Smooth muscle cell (in vitro differentiated cells): ENCODE results near the gene KCTD4. TPM values are rescaled to one million over a fixed set of nuclear protein-coding genes. Genes with fewer than 3 reads are reported as not detected.
"Not testable (repeated sequence)": the region's sequence is repeated elsewhere in the genome, so short reads cannot be mapped to it uniquely, and the experiment has no call there.

Experiments used
- DNase-seq: peaks from one replicate; lab custom pipeline; 2025; ENCODE audit not compliant: unreplicated experiment; lab: John Stamatoyannopoulos, UW
- H2AFZ ChIP-seq: fragments of 200-600 bp; sonication (generic); 2 replicates; pipeline ENCODE4 v1.6.0; 2016; ENCODE audit warnings: antibody characterized with exemption, low read depth, mild to moderate bottlenecking
- H3F3A ChIP-seq: fragments of 200-600 bp; sonication (generic); 2 replicates; pipeline ENCODE4 v1.6.0; 2017; ENCODE audit warnings: antibody characterized with exemption, low read depth
- H3K27ac ChIP-seq: fragments of 200-600 bp; sonication (generic); 2 replicates; pipeline ENCODE4 v1.5.1; 2016; ENCODE audit warnings: low read depth, mild to moderate bottlenecking
- H3K27me3 ChIP-seq: fragments of 200-600 bp; sonication (generic); 2 replicates; pipeline ENCODE4 v1.6.1; 2016; ENCODE audit warnings: low read depth, mild to moderate bottlenecking
- H3K36me3 ChIP-seq: fragments of 200-600 bp; sonication (generic); 2 replicates; pipeline ENCODE4 v1.5.1; 2016; ENCODE audit warnings: low read depth
- H3K4me1 ChIP-seq: fragments of 200-600 bp; sonication (generic); 2 replicates; pipeline ENCODE4 v1.5.1; 2016; ENCODE audit warnings: low read depth
- H3K4me2 ChIP-seq: fragments of 200-600 bp; sonication (generic); 2 replicates; pipeline ENCODE4 v1.6.0; 2016; ENCODE audit warnings: mild to moderate bottlenecking
- H3K4me3 ChIP-seq: fragments of 200-600 bp; sonication (generic); 2 replicates; pipeline ENCODE4 v1.5.1; 2016; ENCODE audit warnings: mild to moderate bottlenecking
- H3K79me2 ChIP-seq: fragments of 200-600 bp; sonication (generic); 2 replicates; pipeline ENCODE4 v1.6.0; 2016; ENCODE audit warnings: low read depth, mild to moderate bottlenecking
- H3K9ac ChIP-seq: fragments of 200-600 bp; sonication (generic); 2 replicates; pipeline ENCODE4 v1.6.0; 2016; ENCODE audit warnings: low read depth
- H3K9me3 ChIP-seq: fragments of 200-600 bp; sonication (generic); replicated peaks from 2 replicates; pipeline ENCODE4 v1.5.1; 2016; ENCODE audit warnings: low read depth
- H4K20me1 ChIP-seq: fragments of 200-600 bp; sonication (generic); 2 replicates; pipeline ENCODE4 v1.6.0; 2016; ENCODE audit warnings: low read depth
- CTCF ChIP-seq: fragments of 200-600 bp; sonication (generic); IDR thresholded peaks from 2 replicates; pipeline ENCODE4 v1.5.1; 2017; ENCODE audit warnings: borderline replicate concordance, mild to moderate bottlenecking, antibody characterized with exemption; ENCODE audit not compliant: insufficient read depth, poor library complexity, severe bottlenecking
- WGBS: methylation state at CpG from one replicate; pipeline ENCODE4 v1.1.7; 2016; ENCODE audit warnings: low lambda C conversion rate; 5-methylcytosine and 5-hydroxymethylcytosine counted together
- polyA plus RNA-seq: library from polyadenylated mRNA; unstranded; fragments of >200 nt; fragmentation: Nextera tagmentation; extraction: Ambion mirVana; gene quantifications from 2 replicates; pipeline ENCODE4 v1.2.1, GENCODE V29; 2016
- total RNA-seq: library from RNA; depleted of rRNA; stranded (reverse); fragments of >200 nt; gene quantifications from 2 replicates; pipeline ENCODE4 v1.2.3, GENCODE V29; 2014

KCTD4 gene
- total and polyA plus RNA-seq, 2 experiments from 2014 or later = not detected

- peak overlapping the region; percentile 37 for H3K4me2 ChIP-seq
- no peak for TF ChIP-seq CTCF
- no peaks in the 10 kb centered on the region for H3F3A ChIP-seq
- no peaks in the 10 kb centered on the region for H3K36me3 ChIP-seq
- no peak overlapping the region for H3K9ac ChIP-seq
- DNase-seq = no peak
- H3K9me3 ChIP-seq = no peaks in the 10 kb centered on the region
- 100% methylated on average over 1 of the region's 1 CpG for WGBS
- H3K4me1 ChIP-seq = peaks cover 6% of the 10 kb centered on the region
- no peak overlapping the region for H2AFZ ChIP-seq
- no peaks in the 10 kb centered on the region for H3K27me3 ChIP-seq
- H3K27ac ChIP-seq = peak overlapping the region; percentile 63
- H4K20me1 ChIP-seq = no peaks in the 10 kb centered on the region
- no peak overlapping the region for H3K4me3 ChIP-seq
- H3K79me2 ChIP-seq = no peaks in the 10 kb centered on the region
Observed at GRCh38 chr13:45195421-45195820, 5.4 kb downstream of the KCTD4 start.

GRCh38 chr13:45194081-45194939, 6.5 kb downstream of the KCTD4 start:
- H3K27ac ChIP-seq = no peak overlapping the region
- no peak for TF ChIP-seq CTCF
- no peaks in the 10 kb centered on the region for H4K20me1 ChIP-seq
- no peak overlapping the region for H2AFZ ChIP-seq
- no peaks in the 10 kb centered on the region for H3K27me3 ChIP-seq
- H3F3A ChIP-seq = no peaks in the 10 kb centered on the region
- no peak overlapping the region for H3K4me2 ChIP-seq
- WGBS = 69% methylated on average over 15 of the region's 15 CpGs
- DNase-seq = no peak
- H3K36me3 ChIP-seq = no peaks in the 10 kb centered on the region
- no peak overlapping the region for H3K4me3 ChIP-seq
- no peaks in the 10 kb centered on the region for H3K79me2 ChIP-seq
- H3K9me3 ChIP-seq = no peaks in the 10 kb centered on the region
- H3K4me1 ChIP-seq = peaks cover 6% of the 10 kb centered on the region
- H3K9ac ChIP-seq = no peak overlapping the region

GRCh38 chr13:45191874-45192273, 9.0 kb downstream of the KCTD4 start:
- TF ChIP-seq CTCF = no peak
- DNase-seq = no peak
- H3K4me1 ChIP-seq = peaks cover 6% of the 10 kb centered on the region
- 97% methylated on average over 1 of the region's 1 CpG for WGBS
- no peaks in the 10 kb centered on the region for H3K9me3 ChIP-seq
- no peak overlapping the region for H3K27ac ChIP-seq
- no peaks in the 10 kb centered on the region for H3F3A ChIP-seq
- no peaks in the 10 kb centered on the region for H4K20me1 ChIP-seq
- no peaks in the 10 kb centered on the region for H3K27me3 ChIP-seq
- H3K4me2 ChIP-seq = no peak overlapping the region
- no peaks in the 10 kb centered on the region for H3K79me2 ChIP-seq
- no peak overlapping the region for H3K9ac ChIP-seq
- no peak overlapping the region for H2AFZ ChIP-seq
- H3K4me3 ChIP-seq = no peak overlapping the region
- no peaks in the 10 kb centered on the region for H3K36me3 ChIP-seq

GRCh38 chr13:45189511-45189910, 11.3 kb downstream of the KCTD4 start:
- not testable (repeated sequence) for H3K9ac ChIP-seq, H4K20me1 ChIP-seq, H3K36me3 ChIP-seq, H3K4me1 ChIP-seq, H3K4me3 ChIP-seq, H3F3A ChIP-seq, H3K9me3 ChIP-seq, H3K4me2 ChIP-seq, H3K27me3 ChIP-seq, H2AFZ ChIP-seq, H3K79me2 ChIP-seq, H3K27ac ChIP-seq, DNase-seq

- not testable (repeated sequence) for H3K4me1 ChIP-seq, H2AFZ ChIP-seq, H3K27me3 ChIP-seq, H4K20me1 ChIP-seq, H3K36me3 ChIP-seq, H3K79me2 ChIP-seq, H3K4me3 ChIP-seq, H3K9ac ChIP-seq, H3K9me3 ChIP-seq, H3K27ac ChIP-seq, H3F3A ChIP-seq, DNase-seq, H3K4me2 ChIP-seq
- WGBS = 96% methylated on average over 4 of the region's 4 CpGs
Observed at GRCh38 chr13:45189077-45189476, 11.8 kb downstream of the KCTD4 start.
